ENCODE measurements around the gene PNN.
"Not testable (repeated sequence)": the region's sequence is repeated elsewhere in the genome, so short reads cannot be mapped to it uniquely, and the experiment has no call there.

The PNN gene

GRCh38 chr14:39181693-39182047, 6.6 kb downstream of the PNN start:
- no peak overlapping the region for H3K4me3 ChIP-seq (replicated peaks; ENCODE audit: low read depth, low read length)
- DNase-seq (ENCODE audit: low read depth), result no peak
- no peak for TF ChIP-seq CTCF (IDR thresholded peaks at IDR 0.05; ENCODE audit: low read length, missing control alignments)

DNA sequence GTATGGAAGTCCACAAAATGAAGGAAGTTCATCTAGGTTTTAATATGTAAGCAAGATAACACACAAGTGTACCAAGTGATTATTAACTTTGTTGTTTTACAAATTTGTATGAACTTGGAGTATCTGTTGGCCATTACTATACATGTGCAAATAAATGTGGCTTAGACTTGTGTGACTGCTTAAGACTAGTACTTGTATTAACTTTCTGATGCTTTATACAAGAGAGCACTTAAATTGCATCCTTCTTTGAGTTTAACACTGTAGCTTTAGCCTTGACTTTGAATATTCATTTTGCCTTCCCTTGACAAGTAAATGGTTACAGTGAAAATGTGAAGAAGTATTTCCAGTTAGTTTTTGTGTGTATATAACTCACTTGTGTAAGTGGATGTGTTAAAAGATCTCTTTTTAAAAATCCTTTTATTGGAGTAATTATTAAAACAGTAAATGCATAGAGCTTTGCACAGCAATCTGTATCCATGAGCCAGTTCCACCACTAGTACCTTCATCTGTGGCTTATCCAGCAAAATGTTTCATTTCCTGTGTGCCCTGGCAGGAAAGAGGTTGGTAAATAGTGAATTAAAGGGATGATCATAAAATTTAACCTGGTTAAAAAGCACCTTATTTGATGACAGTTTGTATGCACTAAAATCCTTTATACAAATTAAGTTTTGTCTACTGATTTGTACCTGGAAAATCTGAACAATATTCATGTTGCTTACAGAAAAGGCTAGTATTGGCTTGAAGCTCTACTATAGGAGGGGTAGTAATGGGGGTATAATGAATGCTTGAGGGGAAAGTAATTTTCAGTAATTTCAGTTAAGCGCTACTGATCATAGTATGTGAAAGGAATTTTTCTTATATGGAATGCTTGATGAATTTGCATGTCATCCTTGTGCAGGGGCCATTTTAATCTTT, 8.0 kb downstream of the PNN start:
- DNase-seq (ENCODE audit: low read depth), result no peak
- no peak overlapping the region for H3K4me3 ChIP-seq (replicated peaks; ENCODE audit: low read depth, low read length)
- no peak for TF ChIP-seq CTCF (IDR thresholded peaks at IDR 0.05; ENCODE audit: low read length, missing control alignments)

DNA sequence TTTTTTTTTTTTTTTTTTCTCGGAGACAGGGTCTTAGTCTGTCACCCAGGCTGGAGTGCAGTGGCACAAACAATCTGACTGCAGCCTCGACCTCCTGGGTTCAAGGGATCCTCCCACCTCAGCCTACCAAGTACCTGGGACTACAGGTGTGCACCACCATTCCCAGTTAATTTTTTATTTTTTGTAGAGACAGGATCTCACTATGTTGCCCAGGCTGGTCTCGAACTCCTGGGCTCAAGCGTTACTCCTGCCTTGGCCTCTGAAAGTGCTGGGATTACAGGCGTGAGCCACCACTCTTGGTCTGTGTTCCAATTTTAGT, 8.6 kb downstream of the PNN start:
- DNase-seq (ENCODE audit: low read depth); H3K4me3 ChIP-seq (replicated peaks; ENCODE audit: low read depth, low read length): not testable (repeated sequence)

- TF ChIP-seq CTCF (IDR thresholded peaks at IDR 0.05; ENCODE audit: low read length, missing control alignments), result no peak
- DNase-seq (ENCODE audit: low read depth), result no peak
- H3K4me3 ChIP-seq (replicated peaks; ENCODE audit: low read depth, low read length), result no peak overlapping the region
Observed at GRCh38 chr14:39184628-39185255, 9.7 kb downstream of the PNN start.

DNA sequence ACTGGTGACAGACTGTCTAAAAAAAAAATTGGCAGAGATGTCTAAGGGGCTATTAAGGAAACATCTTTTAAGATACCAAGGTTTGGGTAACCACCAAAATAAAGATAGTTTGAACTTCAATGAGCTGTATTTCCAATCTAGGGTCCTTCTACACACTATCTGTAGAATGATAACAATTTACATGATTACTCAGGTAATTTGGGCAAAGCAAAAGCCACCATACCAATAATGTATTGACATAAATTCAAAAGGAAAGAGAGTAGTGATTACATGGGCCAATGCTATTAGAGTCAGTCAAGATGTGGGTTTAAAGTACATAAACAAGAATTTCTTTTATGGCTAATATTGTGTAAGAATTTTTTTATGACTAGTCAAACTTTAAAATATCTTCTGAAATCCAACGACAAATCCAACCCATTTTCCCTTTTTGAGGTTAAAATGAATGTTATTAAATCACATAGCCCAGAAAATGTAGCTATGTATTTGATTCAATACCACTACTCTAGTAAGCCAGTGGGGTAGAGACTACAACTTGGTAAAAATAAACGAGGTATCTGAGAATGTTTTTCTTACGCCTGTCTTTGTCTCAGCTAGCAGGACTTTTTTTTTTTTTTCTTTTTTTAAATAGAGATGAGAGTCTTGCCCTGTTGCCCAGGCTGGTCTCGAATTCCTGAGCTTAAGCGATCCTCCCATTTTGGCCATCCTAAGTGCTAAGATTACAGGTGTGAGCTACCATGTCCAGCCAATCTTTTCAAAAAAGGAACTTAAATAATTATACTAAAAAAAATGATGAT, 10.4 kb downstream of the PNN start:
- no peak overlapping the region for H3K4me3 ChIP-seq (replicated peaks; ENCODE audit: low read depth, low read length)
- DNase-seq (ENCODE audit: low read depth), result no peak
- no peak for TF ChIP-seq CTCF (IDR thresholded peaks at IDR 0.05; ENCODE audit: low read length, missing control alignments)

DNA sequence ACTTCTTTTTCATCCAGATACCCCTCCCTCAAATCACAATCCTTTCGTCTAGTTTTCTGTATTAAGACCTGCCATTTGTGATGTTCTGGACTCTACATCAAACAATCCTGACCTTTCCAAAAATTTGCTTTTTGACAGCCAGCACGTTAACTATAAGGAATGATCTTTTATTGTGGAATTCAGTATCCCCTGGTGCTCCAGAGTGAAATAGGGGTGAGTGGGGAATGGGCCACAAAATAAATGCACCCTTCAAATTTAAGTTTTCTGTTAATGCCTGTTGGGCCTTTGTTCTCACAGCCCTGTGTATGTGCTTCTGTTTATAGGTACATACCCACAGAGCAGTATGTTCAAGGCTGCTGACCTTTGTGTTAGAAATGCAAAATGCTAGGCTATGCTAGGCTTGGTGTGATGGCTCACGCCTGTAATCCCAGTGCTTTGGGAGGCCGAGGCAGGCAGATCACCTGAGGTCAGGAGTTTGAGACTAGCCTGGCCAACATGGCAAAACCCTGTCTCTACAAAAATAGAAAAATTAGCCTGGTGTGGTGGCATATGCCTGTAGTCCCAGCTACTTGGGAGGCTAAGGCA, 12.0 kb downstream of the PNN start:
- no peak for TF ChIP-seq CTCF (IDR thresholded peaks at IDR 0.05; ENCODE audit: low read length, missing control alignments)
- H3K4me3 ChIP-seq (replicated peaks; ENCODE audit: low read depth, low read length), result no peak overlapping the region
- no peak for DNase-seq (ENCODE audit: low read depth)

All from fibroblast of pulmonary artery (primary cell).